Endothelial cell of umbilical vein (primary cell): ENCODE data around the gene TCP11. TPM values are rescaled to one million over a fixed set of nuclear protein-coding genes. Genes with fewer than 3 reads are reported as not detected.

Experiments
- BruUV-seq: library from RNA; stranded (reverse); fragments of 400-500 nt; replicated peaks from 2 replicates; lab custom pipeline; 2021; lab: Mats Ljungman, UMichigan
- CTCF ChIA-PET: fragments of 300-600, 350-600 bp; sonication (Branson Sonifier 250); formaldehyde crosslinking; loops from one replicate; lab custom pipeline; 2021; ENCODE audit warnings: antibody characterized with exemption, inconsistent platforms; lab: Charles Lee
- POLR2A ChIA-PET: fragments of 300-600, 350-600 bp; sonication (Branson Sonifier 250); formaldehyde crosslinking; loops from one replicate; lab custom pipeline; 2021; ENCODE audit warnings: antibody characterized with exemption, inconsistent platforms; lab: Charles Lee
- DNase-seq: peaks from one replicate; pipeline ENCODE4 v3.0.0-alpha.2; 2011; ENCODE audit warnings: low read depth, low spot score
- FAIRE-seq: peaks from 2 replicates; lab custom pipeline; 2011; peaks lifted over from hg19 to GRCh38; lab: Jason Lieb, UNC
- H2AFZ ChIP-seq: 2 replicates; pipeline ENCODE4 v1.6.0; 2012; ENCODE audit warnings: low read depth, low read length, control low read depth, inconsistent platforms
- H3K27ac ChIP-seq: 2 replicates; pipeline ENCODE4 v1.5.1; 2011; ENCODE audit warnings: low read depth, mild to moderate bottlenecking, control low read depth, low read length, moderate library complexity; ENCODE audit not compliant: insufficient read depth
- H3K27me3 ChIP-seq, 2 experiments: 2 replicates each; pipeline versions ENCODE4 v1.6.0 to v1.6.1; 2011; ENCODE audit warnings: low read length in 2 of 2, mixed read lengths in 1 of 2; ENCODE audit not compliant: control insufficient read depth in 2 of 2, insufficient read depth in 2 of 2
- H3K36me3 ChIP-seq, 2 experiments: 2 replicates in 1 of 2; 3 replicates in 1 of 2; pipeline ENCODE4 v1.5.1; 2011; ENCODE audit warnings: low read length in 2 of 2, mild to moderate bottlenecking in 1 of 2, moderate library complexity in 1 of 2; ENCODE audit not compliant: control insufficient read depth in 2 of 2, insufficient read depth in 2 of 2; ENCODE audit errors: extremely low read depth in 1 of 2
- H3K4me1 ChIP-seq: 3 replicates; pipeline ENCODE4 v1.5.1; 2011; ENCODE audit warnings: mild to moderate bottlenecking, low read length; ENCODE audit not compliant: control insufficient read depth, insufficient read depth; ENCODE audit errors: extremely low read depth
- H3K4me2 ChIP-seq: 2 replicates; pipeline ENCODE4 v1.6.1; 2011; ENCODE audit warnings: low read length, control low read depth, mixed read lengths; ENCODE audit not compliant: insufficient read depth
- H3K4me3 ChIP-seq, 3 experiments: fragments of 200-600 bp in 1 of 3; sonication (generic), shearing (Covaris generic) in 1 of 3; replicated peaks in 1 of 3; 2 replicates each; pipeline ENCODE4 v1.5.1; 2011 to 2016; ENCODE audit warnings: control low read depth in 3 of 3, low read length in 3 of 3, mild to moderate bottlenecking in 2 of 3, inconsistent platforms in 1 of 3, low read depth in 1 of 3, moderate library complexity in 1 of 3; ENCODE audit not compliant: insufficient read depth in 1 of 3
- H3K79me2 ChIP-seq: 2 replicates; pipeline ENCODE4 v1.6.0; 2012; ENCODE audit warnings: low read length, inconsistent platforms; ENCODE audit not compliant: control insufficient read depth, insufficient read depth
- H3K9ac ChIP-seq: replicated peaks from 2 replicates; pipeline ENCODE3; 2011; ENCODE audit warnings: low read length, control low read depth; ENCODE audit not compliant: insufficient read depth; ENCODE audit errors: extremely low read depth
- H3K9me1 ChIP-seq: replicated peaks from 3 replicates; pipeline ENCODE4 v1.6.0; 2011; ENCODE audit warnings: mild to moderate bottlenecking, low read length; ENCODE audit not compliant: control insufficient read depth, insufficient read depth; ENCODE audit errors: extremely low read depth
- H3K9me3 ChIP-seq: replicated peaks from 2 replicates; pipeline ENCODE4 v1.5.1; 2012; ENCODE audit warnings: low read length, inconsistent platforms; ENCODE audit not compliant: control insufficient read depth, insufficient read depth
- H4K20me1 ChIP-seq: replicated peaks from 2 replicates; pipeline ENCODE3; 2011; ENCODE audit warnings: mild to moderate bottlenecking, low read length; ENCODE audit not compliant: control insufficient read depth, insufficient read depth; ENCODE audit errors: extremely low read depth
- EZH2 ChIP-seq: IDR thresholded peaks from 2 replicates; pipeline ENCODE4 v1.6.1; 2012; ENCODE audit warnings: borderline replicate concordance, low read depth, mild to moderate bottlenecking, moderate library complexity, low read length, inconsistent platforms; ENCODE audit not compliant: severe bottlenecking
- FOS ChIP-seq: IDR thresholded peaks from 2 replicates; pipeline ENCODE4 v1.6.1; 2011; ENCODE audit warnings: mild to moderate bottlenecking, low read length, moderate library complexity, borderline replicate concordance; ENCODE audit not compliant: insufficient read depth
- GATA2 ChIP-seq: IDR thresholded peaks from 2 replicates; pipeline ENCODE4 v1.7.0; 2011; ENCODE audit warnings: low read depth, mild to moderate bottlenecking, moderate library complexity, mixed read lengths, low read length; ENCODE audit not compliant: insufficient read length, insufficient read depth
- JUN ChIP-seq: IDR thresholded peaks from 2 replicates; pipeline ENCODE4 v1.6.1; 2011; ENCODE audit warnings: borderline replicate concordance, low read depth; ENCODE audit not compliant: insufficient read length, insufficient read depth
- MYC ChIP-seq: IDR thresholded peaks from one replicate; pipeline ENCODE4 v1.6.1; 2011; ENCODE audit warnings: mild to moderate bottlenecking, low read depth, low read length
- POLR2A ChIP-seq: IDR thresholded peaks from 2 replicates; pipeline ENCODE4 v1.6.1; 2012; ENCODE audit warnings: low read depth, mild to moderate bottlenecking, control low read depth, low read length
- POLR2AphosphoS5 ChIP-seq: IDR thresholded peaks from 2 replicates; pipeline ENCODE4 v1.6.1; 2012; ENCODE audit warnings: low read depth, mild to moderate bottlenecking, control low read depth, low read length, moderate library complexity; ENCODE audit not compliant: insufficient read depth
- dilution Hi-C: fragments of 300-500 bp; cut with MboI; formaldehyde crosslinking; loops from one replicate; pipeline ENCODE4 v1.15.0; 2019; ENCODE audit warnings: low sequenced_read_pairs; ENCODE audit not compliant: extremely low pct_ligation_motif_present
- intact Hi-C: fragments of 100-400 bp; cut with micrococcal nuclease; formaldehyde crosslinking; loops from one replicate; pipeline ENCODE4 v1.10.0; 2022
- polyA plus RNA-seq, 4 experiments: library from polyadenylated mRNA; depleted of rRNA in 3 of 4; stranded (reverse) in 3 of 4; unstranded in 1 of 4; fragments of >200 nt; gene quantifications; 2 replicates each; pipeline versions ENCODE4 v1.2.1 to v1.2.3, GENCODE V29; 2011 to 2012; ENCODE audit warnings: missing spikeins in 1 of 4
- total RNA-seq: library from RNA; stranded (reverse); gene quantifications from 2 replicates; pipeline ENCODE4 v1.2.3, GENCODE V29; 2021
- TF ChIP-seq, protein P1 (sequence below): IDR thresholded peaks from 2 replicates; pipeline ENCODE4 v1.6.1; 2011; ENCODE audit not compliant: insufficient read depth, insufficient read length
- TF ChIP-seq, protein P2 (sequence below), 2 donors: IDR thresholded peaks; 1 replicate in 1 of 2; 2 replicates in 1 of 2; pipeline ENCODE4 v1.5.1; 2011; ENCODE audit warnings: low read length in 2 of 2, mild to moderate bottlenecking in 2 of 2, moderate library complexity in 2 of 2, control low read depth in 1 of 2, inconsistent platforms in 1 of 2, low read depth in 1 of 2; ENCODE audit not compliant: insufficient read depth in 1 of 2; ENCODE audit errors: extremely low read depth in 1 of 2

TCP11 gene
- total and polyA plus RNA-seq, 2 donors (not counting 3 experiments of a cell fraction or from before 2014, with no cell fraction given): 0.18 TPM; not detected in 1

DNA sequence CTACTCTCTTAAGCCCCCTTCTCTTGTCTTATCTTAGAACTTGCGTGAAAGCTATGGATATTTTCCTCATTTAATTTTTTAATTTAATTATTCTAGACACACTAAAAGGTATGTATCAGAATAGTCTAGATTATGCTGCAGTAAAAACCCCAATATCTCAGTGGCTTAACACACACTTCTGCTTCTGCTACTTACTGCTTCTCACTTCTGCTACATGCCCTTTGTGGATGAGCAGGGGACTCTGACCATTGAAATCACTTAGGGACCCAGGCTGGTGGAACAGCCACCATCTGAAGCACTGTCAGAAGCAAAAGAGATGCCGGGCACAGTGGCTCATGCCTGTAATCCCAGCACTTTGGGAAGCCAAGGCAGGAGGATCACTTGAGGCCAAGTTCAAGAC is 45.4 kb upstream of the TCP11 start:
- Histone ChIP-seq H2AFZ (no peak overlapping the region), H3K27me3 (peaks cover 2 to 4% of the 10 kb centered on the region in 2 experiments), H3K9ac (no peak overlapping the region), H3K4me2 (no peak overlapping the region), H3K4me3 (no peak overlapping the region), H3K4me1 (peaks cover 5% of the 10 kb centered on the region), H3K9me1 (no peaks in the 10 kb centered on the region), H4K20me1 (no peaks in the 10 kb centered on the region), H3K9me3 (no peaks in the 10 kb centered on the region), H3K79me2 (no peaks in the 10 kb centered on the region), H3K36me3 (no peaks in the 10 kb centered on the region), H3K27ac (no peak overlapping the region)
- TF ChIP-seq, protein P1, sequence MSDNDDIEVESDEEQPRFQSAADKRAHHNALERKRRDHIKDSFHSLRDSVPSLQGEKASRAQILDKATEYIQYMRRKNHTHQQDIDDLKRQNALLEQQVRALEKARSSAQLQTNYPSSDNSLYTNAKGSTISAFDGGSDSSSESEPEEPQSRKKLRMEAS: no peak
- TF ChIP-seq FOS: no peak
- no peak for TF ChIP-seq MYC
- no peak for TF ChIP-seq POLR2A
- FAIRE-seq (no peak), DNase-seq (no peak)
- ChIA-PET CTCF (interaction anchor here (3.6 kb wide), 1 partner anchor 19 kb away, joined by 21 read pairs; no protein-coding TSS in a partner anchor), POLR2A (no interaction called here)
- no TSS peak for BruUV-seq
- intact Hi-C loops: no loop called here
- dilution Hi-C loops: no loop called here

DNA sequence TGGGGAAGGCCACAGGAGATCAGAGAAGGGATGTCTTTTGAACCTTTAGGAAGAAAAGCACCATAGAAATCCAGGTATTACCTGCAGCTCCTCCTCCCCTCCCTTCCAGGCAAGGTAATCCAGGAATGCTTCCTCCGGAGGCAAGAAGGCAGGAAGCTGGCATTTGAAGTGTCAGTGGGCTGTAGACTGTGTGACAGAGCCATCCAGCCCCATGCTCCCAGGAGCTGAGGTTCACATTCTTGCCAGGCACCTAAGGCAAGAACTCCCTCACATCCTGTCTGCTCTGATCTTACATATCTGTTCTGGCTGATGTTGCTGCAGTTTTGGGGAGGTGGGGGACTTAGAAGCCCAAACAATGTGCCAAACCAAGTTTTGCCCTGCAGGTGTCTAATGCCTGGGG is 44.8 kb upstream of the TCP11 start:
- Histone ChIP-seq H3K4me1 (peaks cover 9% of the 10 kb centered on the region), H4K20me1 (no peaks in the 10 kb centered on the region), H3K9me3 (no peaks in the 10 kb centered on the region), H2AFZ (no peak overlapping the region), H3K27me3 (peaks cover 2 to 4% of the 10 kb centered on the region in 2 experiments), H3K9me1 (no peaks in the 10 kb centered on the region), H3K9ac (no peak overlapping the region), H3K27ac (no peak overlapping the region), H3K4me2 (no peak overlapping the region), H3K4me3 (no peak overlapping the region), H3K79me2 (no peaks in the 10 kb centered on the region), H3K36me3 (no peaks in the 10 kb centered on the region)
- no TSS peak for BruUV-seq
- intact Hi-C loops (no loop called here), dilution Hi-C loops (no loop called here)
- DNase-seq (no peak), FAIRE-seq (no peak)
- TF ChIP-seq EZH2 (no peak), FOS (no peak), GATA2 (no peak), POLR2A (no peak), JUN (no peak), POLR2AphosphoS5 (no peak), MYC (no peak)
- TF ChIP-seq, protein P1: no peak
- TF ChIP-seq, protein P2, sequence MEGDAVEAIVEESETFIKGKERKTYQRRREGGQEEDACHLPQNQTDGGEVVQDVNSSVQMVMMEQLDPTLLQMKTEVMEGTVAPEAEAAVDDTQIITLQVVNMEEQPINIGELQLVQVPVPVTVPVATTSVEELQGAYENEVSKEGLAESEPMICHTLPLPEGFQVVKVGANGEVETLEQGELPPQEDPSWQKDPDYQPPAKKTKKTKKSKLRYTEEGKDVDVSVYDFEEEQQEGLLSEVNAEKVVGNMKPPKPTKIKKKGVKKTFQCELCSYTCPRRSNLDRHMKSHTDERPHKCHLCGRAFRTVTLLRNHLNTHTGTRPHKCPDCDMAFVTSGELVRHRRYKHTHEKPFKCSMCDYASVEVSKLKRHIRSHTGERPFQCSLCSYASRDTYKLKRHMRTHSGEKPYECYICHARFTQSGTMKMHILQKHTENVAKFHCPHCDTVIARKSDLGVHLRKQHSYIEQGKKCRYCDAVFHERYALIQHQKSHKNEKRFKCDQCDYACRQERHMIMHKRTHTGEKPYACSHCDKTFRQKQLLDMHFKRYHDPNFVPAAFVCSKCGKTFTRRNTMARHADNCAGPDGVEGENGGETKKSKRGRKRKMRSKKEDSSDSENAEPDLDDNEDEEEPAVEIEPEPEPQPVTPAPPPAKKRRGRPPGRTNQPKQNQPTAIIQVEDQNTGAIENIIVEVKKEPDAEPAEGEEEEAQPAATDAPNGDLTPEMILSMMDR (IDR thresholded peaks at IDR 0.05; ENCODE audit: extremely low read depth in 1 of 2, insufficient read depth in 1 of 2, low read depth in 1 of 2, low read length in 2 of 2): no peak
- ChIA-PET POLR2A (no interaction called here), CTCF (interaction anchor here (1.3 to 3.6 kb wide), 2 partner anchors 12 to 19 kb away, joined by 5 to 21 read pairs; no protein-coding TSS in a partner anchor)
